GM21825 (cell line): ENCODE measurements around the gene RNF227.
A peak's percentile ranks its signal among the peaks of the same experiment; 100 is the strongest.

Experiments
- ATAC-seq: cut with Tn5 transposase; IDR thresholded peaks from one replicate; pipeline ENCODE4 v1.9.1; 2021; ENCODE audit warnings: mild to moderate bottlenecking, moderate library complexity; ENCODE audit not compliant: unreplicated experiment

Gene RNF227

DNA sequence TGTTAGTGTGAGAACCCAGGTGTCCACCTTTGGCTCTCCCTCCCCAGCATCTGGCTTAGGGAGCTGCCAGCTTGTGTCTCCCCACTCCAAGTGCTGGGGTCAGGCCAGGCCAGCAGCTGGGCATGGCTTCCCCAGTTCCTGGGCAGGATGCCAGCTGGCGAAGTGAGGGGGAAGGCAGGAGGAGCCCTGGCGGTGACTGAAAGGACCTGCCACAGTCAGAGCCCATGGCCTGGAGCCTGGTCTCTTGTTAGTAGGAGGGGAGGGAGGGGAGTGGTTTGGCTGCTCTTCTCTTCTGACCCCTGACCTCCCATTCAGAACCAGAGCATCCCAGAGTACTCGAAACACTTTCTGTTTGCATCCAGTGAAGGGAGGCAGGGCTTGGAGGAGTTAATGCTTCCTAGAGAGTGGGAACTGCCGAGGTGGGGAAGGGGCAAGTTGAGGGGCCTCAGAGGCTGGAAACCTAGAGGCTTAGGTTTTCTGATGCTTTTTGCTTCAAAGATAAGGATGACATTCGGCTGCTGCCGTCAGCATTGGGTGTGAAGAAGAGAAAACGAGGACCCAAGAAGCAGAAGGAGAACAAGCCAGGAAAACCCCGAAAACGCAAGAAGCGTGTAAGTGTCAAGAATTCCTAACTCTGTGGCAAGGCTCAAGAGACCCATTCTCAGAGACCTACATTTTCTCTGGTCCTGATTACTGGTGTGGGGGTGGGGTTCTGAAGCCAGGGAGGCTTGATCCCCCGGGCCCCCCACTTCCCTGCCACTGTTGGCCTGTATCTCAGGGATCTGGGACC lies 26.7 kb downstream of the RNF227 start:
- ATAC-seq: no peak

DNA sequence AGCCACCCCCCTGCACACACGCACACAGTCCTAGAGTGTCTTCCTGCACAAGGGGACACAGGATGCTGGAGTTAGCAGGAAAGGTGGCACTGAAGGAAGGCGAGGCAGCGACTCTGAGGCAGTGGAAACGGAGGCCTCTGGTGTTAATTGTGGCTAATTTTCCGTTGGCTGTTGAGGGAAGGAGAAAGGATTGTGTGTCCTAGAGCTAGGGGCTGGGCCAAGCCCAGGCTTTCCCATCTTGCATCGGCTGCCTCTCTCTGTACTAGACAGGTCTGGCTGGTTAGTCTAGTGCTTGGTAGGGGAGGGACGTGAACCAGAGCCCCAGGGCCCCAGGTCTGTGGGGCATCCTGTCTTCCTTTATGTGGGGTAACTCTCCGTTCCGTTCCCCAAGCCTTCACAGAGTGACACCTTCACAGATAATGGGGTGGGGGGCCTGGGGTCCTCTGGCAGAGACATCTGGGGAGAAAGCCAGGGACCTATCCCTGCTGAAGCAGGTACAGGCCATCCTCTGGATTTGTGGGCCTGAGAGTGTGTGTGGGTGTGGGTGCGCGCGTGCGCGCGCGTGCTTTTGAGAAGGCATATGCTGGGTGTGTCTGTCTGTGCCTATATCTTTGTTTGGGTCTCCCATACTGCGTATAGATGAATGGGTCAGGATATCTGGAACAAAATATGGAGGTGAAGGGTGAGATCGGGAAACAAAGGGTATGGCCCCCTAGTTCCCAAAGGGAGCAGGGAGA lies 27.7 kb downstream of the RNF227 start, which contains the start of gene CHD3:
Gene CHD3 (plus strand): TSS at position 606 of the 737 bp plus-strand sequence. CDS start 212 bp downstream, outside the sequence.
- no peak for ATAC-seq

DNA sequence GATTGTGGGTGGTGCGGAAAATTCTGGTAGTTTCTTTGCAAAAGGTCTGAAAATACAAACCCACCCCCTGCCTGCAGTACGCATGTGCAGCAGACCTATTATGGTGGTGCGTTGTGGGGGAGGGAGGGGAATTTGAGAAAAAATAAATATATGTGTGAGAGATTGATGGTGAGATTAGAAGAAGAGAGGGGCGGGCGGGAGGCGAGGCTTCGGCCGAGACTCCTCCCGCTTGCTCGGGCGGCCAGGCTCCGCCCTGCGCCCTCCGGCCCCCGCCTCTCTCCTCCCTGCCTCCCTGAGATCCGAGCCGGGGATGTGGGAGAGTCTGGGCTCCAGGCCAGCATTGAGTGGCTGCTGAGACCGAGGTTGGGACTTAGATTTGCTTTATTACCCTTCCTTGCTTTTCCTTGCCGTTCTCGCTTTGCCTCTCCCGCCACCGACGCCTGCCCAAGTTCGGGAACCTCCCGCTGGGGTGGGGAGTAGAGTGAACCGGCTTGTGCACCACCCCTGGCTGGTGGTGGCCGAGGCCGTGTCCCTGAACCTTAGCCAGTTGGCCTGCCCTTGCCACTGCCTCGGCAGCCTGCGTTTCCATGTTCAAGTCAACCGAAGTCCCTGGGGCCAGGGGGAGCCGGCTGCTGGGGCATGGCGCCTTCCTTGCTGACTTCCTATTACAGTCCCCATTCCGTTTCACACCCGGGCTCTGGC lies 28.5 kb downstream of the RNF227 start:
- ATAC-seq: peak; percentile 39

DNA sequence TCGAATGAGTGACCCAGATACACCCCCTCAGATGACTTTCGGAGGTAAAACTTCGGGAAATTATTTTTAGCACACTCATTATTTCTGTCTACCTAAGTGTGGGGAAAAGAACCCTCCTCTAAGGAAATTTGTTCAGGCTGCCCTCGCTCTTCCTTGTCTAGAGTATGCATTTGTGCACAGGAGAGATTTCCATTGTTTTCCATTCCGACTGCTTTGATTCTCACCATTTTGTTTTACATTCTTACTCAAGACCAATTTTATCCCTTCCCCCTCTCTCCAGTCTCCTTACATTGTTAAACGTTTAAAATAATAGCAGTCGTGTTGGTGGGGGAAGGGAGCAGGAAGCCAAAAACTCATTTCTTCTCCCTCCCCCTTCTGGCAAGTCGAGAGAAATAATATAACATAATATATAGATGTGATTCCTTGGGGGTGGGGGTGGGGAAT lies 29.0 kb downstream of the RNF227 start:
- no peak for ATAC-seq

DNA sequence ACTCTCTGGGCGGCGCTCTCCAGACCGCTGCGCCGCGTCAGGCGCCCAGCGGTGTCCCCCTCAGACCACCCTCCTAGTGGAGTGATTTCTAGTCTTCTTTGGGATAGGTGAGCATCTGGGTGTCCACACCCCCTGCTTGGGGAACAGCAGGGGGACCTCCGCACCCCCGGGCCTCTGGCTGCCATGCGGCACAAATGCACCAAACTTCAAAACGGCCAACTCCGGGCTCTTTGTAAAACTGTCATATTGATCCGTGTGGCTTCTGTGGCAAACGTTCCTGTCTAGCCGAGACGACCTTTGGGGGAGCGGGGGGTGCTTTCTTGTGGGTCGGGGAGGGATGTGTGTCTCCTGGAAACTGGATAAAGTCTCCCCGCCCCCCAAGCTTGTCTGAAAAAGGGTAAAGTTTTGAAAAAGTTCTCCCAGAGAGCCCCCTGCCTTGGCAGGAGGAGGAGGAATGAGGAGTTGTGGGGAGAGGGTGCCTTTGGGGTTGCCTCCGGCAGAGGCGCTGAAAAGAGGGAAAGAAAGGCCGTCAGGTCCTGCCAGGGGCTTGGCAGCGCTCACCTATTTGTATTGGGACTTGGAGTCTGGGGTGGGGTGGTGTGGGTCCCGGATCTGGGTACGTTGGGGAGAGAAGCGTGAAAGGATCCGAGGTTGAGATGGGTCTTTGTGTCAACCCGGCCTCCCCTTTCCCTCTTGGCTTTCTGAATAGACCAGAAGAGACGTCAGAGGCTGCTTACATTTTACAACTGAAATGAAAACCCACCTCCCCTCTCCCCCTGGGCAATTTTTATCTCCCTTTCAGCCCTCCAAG lies 29.7 kb downstream of the RNF227 start:
- ATAC-seq: peak; percentile 3

DNA sequence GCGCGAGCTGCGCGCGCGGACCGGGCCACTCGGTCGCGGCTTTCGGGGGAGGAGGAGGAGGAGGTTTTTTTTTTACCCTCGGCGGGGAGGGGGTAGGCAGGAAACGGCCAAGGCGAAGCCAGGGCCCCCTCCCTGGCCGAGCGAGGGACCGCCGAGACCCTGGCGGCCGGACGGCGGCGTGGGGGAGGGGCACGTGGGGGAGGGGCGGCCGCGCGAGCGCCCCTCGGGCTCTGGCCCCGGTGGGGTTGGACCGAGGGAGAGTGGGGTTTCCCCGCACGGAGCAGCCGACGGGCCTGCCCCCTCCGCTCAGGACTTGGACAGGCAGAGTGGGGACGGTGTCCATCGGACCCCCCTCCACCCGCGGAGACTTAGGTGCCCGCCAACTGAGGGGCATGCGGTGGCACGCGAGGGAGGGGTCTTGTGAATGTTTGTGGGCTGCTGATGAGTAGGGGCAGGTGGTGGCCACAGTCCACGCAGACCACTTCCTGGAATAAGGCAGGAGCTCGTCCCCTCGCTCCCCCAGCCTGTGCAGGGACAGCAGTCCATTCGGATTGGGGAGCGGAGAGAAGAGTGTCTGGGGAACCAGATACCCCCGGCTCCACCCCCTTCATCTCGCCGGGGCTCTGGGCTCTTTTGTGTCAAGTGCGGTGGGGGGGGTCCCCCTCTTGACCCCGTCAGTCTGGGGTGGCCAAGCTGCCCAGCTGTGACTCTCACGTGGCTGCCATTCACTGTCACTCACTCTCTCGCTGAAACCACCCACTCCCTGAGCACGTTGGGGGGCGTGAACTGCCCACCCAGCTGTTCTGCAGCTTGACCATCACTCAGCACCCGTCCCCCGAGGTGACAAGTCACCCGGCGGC lies 30.5 kb downstream of the RNF227 start:
- peak; percentile 31 for ATAC-seq

DNA sequence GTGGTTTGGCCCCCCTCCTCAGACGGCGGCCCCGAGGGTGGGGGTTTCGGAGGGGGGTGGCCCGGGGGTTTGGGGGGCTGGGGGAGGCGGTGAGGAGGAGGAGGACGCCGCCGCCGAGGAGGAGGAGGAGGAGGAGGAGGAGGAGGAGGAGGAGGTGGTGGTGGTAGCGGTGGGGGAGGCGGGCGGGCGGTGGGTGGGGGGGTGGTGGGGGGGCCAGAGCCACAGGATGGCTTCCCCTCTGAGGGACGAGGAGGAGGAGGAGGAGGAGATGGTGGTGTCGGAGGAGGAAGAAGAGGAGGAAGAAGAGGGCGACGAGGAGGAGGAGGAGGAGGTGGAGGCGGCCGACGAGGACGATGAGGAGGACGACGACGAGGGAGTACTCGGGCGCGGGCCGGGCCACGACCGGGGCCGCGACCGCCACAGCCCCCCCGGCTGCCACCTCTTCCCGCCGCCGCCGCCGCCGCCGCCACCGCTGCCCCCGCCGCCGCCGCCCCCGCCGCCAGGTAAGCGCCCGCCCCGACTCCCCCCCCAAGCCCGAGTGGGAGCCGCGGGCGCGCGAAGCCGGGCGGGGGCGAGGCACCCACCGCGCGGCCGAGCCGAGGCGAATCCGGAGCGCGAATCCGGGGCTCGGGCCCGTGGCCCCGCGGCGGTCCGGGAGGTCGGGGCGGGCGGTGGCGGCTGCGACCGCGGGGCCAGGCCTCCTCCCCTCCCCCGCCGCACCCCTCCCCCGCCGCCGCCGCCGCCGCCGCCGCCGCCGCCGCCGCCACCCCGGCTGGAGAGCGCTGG lies 31.3 kb downstream of the RNF227 start:
- ATAC-seq: no peak

DNA sequence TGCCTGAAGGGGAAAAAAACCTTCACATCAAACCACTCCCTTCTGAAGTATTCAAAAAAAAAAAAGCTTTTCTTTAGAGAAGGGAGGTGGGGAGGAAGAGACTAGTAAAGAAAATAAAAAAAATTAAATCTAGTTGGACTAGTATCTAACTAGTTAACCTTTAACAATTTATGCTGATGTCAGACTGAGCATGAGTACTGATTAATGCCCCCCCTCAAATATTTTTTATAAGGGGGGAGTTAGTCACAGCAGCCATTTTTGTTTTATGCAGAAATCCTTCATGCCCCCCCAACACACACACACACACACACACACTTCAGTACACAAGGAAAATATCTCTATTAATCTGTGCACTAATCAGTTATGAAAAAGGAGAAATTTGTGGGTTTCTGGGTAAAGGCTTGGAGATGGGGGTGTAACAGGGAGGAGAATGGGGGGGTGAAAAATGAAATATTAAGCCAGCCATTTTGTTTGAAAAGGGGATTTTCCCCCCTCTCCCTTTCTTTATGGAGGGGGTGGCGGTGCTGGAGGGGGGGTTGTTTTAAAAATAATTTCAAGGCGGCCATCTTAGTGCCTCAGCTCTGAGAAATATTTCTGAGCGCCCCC lies 32.2 kb downstream of the RNF227 start:
- ATAC-seq: no peak

DNA sequence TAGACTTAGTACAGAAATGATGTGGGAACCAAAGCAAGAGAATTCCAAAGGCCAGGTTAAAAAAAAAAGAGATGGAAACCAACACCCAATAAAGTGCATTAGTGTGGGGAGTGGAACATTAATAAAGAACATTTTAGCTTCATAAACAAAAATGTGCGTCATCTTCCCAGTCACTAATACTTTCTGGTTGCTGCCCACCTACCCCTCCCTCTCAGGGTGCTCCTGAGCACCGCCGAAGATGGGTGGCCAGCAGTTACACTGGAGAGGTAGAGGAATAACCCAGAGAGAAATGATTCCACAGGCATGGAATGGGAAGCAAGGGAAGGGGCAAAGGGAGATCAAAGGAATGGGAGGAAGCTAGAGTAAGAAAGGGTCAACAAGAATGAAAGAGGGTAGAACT lies 33.5 kb downstream of the RNF227 start:
- ATAC-seq: no peak

DNA sequence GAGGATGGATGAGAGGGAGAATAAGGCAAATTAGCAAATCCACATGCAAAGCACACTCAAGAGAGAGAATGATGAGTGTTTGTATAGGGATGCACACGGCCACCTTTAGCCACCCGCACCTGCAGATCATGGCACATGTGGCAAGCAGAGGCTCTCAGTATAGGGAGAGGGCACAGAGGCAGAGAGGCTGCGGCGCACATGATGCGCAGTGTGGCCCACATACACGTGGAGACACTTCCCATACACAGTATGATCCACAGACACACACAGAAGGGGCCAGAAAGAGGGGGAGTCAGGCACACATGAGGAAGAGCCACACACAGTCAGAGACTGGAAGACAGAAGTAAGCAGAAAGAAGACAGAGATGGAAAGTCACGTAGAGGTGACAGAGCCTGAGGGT lies 34.0 kb downstream of the RNF227 start:
- ATAC-seq: no peak

DNA sequence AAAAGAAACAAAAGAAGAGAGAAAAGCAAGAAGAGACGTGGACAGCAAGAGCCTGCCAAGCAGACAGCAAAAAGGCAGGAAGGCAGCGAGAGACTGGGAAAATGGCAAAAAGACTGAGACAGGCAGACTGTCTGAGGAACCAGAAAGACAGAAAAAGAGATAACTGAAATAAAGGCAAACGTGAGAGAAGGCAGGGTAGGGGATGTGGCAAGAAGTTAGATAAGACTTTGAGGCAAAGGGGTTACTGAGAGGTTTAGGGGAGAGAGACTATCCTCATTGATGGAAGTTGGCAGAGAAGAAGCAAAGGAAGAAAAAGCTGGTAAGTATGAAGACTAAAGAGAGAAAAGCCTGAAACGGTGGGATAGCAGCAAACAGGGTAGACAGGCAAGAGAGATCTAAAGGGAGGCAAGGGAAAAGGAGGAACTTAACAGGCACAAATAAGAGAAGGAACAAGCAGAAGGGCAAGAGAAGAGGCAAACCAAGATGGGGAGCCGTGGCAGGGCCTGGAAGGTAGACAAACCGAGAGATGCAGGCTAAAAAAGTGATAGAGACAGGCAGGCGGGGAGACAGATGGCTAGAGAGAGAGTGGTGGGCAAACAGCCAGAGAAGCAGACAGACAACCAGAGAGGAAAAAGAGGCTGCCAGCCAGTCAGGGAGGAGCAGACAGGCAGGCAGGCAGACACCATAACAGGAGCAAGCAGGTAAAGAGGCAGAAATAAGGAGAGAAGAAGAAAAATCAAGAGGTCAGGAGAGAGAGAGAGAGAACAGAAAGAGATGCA lies 34.6 kb downstream of the RNF227 start:
- no peak for ATAC-seq

DNA sequence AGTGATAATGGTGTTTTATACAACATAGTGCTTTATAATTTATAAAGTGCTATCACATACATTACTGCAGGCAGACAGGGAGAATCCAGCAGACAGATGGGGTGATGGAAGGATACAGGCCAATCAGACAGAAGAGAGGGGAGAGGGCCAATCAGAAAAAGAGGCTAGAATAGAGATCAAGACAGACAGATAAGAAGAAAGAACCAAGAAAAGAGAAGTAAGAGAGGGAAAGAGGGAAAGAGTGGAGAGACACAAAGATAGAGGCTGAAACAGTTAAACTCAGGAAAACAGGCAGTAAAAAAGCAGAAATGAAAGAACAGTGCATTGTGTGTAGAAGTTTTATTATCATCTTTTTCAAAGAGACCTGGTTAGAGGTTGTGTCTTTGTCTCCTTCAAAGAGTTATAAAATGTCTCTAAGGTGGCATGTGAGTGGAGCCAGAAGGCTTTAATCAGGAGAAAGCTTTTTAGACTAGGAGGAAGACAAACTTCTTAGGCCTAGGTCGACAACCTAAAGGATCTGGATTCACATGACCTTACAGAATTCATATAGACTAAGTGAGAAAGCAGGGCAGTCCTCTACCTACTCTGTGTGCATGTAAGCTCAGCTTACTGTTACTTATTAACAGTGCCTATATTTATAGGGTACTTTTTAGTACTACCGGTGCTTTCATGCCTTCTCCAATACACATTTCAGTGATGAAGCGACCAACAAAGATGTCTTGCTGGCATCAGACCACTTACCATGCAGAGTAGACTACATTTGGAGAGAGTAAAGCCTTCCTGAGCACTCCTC lies 35.8 kb downstream of the RNF227 start:
- no peak for ATAC-seq

DNA sequence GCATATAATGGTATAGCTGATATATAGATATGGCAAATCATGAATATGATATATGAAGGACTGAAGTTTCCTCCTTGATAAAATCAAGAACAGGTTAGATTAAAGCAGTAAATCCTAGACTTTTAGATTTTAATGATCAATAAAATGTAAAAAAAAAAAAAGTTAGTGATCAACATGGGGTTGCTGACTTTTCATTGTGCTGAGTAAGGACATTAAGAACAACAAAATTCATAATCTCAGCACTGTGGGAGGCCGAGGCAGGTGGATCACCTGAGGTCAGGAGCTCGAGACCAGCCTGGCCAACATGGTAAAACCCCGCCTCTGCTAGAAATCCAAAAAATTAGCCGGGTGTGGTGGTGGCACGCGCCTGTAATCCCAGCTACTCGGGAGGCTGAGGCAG lies 37.9 kb downstream of the RNF227 start:
- ATAC-seq: no peak

DNA sequence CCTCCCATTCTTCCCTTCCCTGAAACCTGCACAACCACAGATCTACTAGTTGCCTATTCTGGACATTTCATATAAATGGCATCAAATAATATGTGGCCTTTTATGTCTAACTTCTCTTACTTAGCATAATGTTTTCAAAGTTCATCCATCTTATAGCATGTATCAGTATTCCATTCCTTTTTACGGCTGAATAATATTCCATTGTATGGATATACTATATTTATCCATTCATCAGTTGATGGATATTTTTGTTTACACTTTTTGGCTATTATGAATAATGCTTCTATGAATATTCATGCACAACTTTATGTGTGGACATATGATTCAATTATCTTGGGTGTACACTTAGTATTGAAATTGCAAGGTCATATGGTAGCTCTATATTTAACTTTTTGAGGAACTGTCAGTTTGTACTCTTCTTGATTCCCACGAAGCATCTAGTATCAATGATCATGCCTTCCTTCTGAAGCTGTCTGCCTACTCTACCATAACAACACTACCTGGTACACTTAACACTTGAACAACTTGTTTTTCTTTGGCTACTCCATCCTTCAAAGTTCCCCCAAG lies 40.2 kb downstream of the RNF227 start:
- ATAC-seq: no peak

DNA sequence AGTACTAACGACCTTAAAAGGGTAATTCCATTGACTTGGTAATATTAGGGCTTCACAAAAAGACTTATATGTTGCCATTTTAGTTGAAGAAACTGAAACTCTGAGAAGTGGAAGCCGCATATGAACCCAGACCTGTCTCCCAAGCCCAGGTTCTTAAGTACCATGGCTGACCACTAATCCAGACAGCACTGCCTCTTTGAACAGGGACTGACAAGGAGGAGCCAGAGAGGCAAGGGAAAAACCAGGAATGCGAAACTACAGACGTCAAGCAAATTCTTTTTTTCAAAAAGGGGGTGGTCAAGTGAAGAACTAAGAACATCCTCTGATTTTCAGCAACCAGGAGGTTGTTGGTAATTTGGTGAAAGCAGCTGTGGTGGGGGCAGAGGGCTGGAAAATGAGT lies 43.0 kb downstream of the RNF227 start:
- ATAC-seq: no peak

DNA sequence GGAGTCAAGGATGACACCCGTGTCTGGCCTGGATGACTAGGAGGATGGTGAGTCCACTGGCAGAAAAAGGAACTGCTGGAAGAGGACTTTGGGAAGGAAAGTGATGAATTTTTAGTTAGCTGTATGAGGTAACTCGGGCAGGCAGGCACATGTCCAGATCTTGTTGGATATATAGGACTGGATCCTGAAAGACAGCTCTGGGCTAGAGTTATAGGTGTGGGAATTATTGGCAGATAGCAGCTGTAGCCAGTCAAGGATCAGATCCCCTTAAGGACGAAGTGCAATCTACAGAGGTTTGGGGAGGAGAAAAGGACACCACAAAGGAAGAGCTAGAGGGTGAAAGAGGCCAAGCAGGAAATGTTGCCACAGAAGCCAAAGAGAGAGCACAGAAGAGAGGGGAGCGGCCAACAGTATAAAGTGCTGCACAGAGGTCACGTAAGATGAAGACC lies 48.2 kb downstream of the RNF227 start:
- no peak for ATAC-seq
